Stimulated activated CD4-positive, alpha-beta T cell treated with anti-CD3 and anti-CD28 coated beads, Interleukin-1b, Interleukin-23, amount 100 ng/mL, for 4 hours (primary cell): ENCODE data around the gene TM4SF20.
"Not testable (repeated sequence)": the region's sequence is repeated elsewhere in the genome, so short reads cannot be mapped to it uniquely, and the experiment has no call there.

ENCODE experiments used
- DNase-seq, 2 donors: peaks; one replicate each; pipeline ENCODE4 v3.0.0-alpha.2; 2020; ENCODE audit warnings: low read depth in 2 of 2

TM4SF20 gene

DNA sequence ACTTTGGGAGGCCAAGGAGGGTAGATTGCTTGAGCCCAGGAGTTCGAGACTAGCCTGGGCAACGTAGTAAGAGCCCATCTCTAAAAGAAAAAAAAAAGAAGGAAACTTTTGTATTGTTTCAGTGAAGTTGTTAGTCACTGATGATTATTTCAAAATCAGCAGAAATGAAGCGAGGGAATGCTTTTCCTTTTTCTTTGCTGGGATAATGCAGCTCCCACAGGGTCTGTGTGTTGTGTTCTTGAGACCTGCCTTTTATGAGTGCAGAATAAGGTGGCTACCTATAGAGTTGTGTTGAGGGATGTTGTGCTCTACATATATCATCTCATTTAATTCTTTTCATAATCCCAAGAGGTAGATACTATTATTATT, 11.7 kb downstream of the TM4SF20 start:
- DNase-seq = no peak

- DNase-seq = no peak
These were observed 12.2 kb downstream of the TM4SF20 start for GRCh38 chr2:227366769-227367426.

GRCh38 chr2:227365833-227366232, 13.3 kb downstream of the TM4SF20 start:
- DNase-seq = no peak

- DNase-seq = not testable (repeated sequence)
These were observed 14.4 kb downstream of the TM4SF20 start for GRCh38 chr2:227364585-227365263.

- DNase-seq = peak in 1 of 2 donors; percentile 15
These were observed 15.3 kb downstream of the TM4SF20 start for GRCh38 chr2:227363756-227364155.

- no peak for DNase-seq
These were observed 18.8 kb downstream of the TM4SF20 start for GRCh38 chr2:227360351-227360750.

- no peak for DNase-seq
These were observed 27.5 kb downstream of the TM4SF20 start for GRCh38 chr2:227351639-227352038.

DNA sequence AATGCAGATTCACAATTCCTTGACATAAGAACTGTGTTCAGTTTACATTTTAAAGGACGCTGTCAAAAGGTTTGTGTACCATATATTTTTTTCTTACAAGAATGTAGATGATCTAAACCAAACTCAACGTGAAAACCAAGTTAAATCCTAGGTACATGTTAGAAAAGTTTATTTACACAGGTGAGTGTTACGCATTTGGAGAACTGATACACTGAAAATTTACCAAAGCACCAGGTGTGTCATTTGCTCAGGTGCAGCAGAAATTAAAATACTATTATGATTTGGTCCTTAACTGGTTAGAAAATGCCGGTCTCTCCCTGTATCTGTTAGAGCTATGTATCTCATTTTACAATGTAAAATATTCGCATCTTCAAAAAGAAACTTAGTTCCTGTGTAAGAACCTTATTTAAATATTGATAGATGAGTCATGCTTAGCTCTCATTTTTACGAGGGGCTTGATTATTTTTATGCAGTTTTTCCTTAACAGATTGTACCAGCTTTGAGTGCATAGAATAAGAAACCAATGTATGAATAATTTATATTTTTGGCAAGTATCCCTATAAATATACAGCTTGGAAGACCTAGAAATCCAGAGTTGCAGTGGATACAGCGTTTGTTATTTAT, 29.0 kb downstream of the TM4SF20 start:
- DNase-seq = no peak

DNA sequence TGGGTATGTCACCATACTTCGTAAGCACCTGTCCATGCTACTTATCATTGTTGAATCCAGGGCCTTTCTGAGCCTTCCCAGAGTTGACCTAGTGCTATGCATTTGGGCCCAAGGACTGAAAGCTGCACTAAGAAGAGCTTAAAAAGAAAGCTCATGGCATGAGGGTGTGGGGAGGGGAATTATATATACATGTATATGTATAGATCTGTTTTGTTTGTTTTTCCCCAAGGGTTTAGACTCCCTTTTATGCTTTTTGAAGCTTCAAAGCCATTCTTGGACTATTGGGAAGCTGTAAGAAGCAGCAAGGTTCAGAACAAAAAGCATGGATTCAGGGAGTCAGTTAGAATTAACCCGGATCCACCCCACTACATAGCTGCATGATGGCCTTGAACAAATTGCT, 30.8 kb downstream of the TM4SF20 start:
- no peak for DNase-seq

DNA sequence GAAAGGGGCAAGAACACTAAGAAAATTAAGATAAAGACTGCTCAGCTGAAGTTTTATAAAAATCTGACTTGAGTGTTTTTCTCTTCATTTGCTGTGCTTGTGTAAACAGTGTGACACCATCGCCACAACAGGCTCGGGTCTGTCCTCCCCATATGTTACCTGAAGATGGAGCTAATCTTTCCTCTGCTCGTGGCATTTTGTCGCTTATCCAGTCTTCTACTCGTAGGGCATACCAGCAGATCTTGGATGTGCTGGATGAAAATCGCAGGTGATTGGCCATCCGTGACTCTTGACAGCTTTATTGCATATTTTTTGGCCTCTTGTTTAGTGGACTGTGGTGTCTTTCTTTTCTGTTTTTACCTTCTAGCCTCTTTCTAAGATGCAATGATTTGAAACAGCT, 32.0 kb downstream of the TM4SF20 start:
- DNase-seq = no peak

DNA sequence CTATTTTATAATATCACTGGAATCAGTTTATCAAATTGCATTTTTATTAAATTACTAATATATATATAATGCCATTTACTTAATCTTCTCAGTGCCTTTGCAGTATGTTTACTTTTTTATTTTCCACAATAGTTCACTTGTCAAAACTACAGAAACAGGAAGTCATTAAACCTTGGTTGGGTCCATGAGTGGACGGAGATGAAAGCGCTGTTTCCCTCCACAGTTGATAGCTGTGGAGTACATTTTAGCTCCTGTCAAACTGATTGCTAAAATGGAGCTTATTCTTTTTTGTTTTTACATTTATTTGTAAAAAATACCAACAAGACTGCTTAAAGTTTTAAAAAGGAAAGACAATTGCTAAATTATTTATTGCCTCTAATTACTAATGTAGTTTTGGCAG, 34.9 kb downstream of the TM4SF20 start:
- DNase-seq = no peak

DNA sequence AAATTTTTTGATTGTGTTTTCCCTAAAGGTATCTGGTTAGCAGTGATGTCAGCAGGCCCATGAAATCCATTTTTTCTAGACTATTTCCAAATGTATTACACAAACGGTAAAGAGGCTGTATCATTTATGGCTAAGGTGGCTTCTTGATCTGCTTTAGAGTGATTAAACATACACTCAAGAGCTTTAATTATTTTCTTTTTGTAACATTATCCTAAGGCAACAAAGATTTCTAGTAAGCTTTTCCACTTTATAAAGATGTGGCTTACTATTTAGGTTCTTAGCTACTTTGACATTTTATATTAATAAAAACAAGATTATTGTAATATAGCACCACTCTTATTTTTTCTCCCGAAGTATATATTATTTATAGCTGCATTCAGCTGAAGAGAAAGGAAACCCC, 37.6 kb downstream of the TM4SF20 start:
- no peak for DNase-seq

DNA sequence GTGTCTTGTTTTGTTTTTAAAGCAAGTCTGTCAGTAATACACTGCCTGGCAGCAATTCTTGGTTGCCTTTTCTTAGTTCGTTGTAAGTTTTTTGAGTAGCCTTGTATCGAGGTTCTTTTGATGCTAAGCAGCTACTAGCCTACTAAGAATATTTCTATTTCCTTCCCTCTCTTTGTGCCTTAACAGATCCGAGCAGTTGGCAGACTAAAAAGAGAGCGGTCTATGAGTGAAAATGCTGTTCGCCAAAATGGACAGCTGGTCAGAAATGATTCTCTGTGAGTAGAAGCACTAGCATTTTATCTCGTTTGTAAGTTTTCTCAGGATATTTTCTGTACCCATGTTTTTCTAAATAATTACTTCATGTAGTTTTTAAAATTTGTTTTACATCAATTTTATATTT, 39.0 kb downstream of the TM4SF20 start:
- DNase-seq = no peak

DNA sequence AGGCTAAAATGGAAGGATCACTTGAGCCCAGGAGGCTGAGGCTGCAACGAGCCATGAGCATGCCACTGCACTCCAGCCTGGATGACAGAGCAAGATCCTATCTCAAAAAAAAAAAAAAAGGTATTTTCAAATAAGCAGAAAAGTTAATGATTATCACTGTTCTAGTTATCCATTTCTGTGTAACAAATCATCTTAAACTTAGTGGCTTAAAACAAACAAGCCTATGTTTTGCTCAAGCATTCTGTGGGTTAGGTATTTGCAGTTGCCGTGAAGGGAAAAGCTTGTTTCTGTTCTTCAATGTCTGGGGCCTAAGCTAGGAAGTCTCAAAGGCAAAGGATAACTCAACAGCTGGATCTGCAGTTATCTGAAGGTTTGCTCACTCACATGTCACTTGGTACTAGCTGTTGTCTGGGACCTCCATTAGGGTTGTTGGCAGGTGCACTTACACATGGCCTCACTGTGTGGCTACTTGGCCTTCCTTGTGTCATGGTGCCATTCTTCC, 40.0 kb downstream of the TM4SF20 start:
- no peak for DNase-seq

DNA sequence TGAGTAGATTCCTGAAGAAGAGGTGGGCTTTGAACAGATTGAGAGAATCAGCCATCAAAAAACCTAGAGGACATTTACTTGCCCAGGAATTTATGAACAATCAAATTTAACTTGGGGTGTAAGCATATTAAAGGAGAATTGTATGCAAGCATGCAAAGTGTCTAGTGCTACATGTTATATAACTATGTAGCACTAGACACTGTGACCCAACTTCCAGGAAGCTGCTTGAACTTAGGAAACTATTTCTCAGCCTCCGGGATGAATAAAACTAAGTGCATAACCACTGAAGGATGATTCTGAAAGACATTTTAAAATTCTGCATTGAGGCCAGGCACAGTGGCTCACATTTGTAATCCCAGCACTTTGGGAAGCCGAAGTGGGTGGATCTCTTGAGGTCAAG, 41.7 kb downstream of the TM4SF20 start:
- no peak for DNase-seq

- no peak for DNase-seq
These were observed 43.4 kb downstream of the TM4SF20 start for GRCh38 chr2:227335713-227336112.

DNA sequence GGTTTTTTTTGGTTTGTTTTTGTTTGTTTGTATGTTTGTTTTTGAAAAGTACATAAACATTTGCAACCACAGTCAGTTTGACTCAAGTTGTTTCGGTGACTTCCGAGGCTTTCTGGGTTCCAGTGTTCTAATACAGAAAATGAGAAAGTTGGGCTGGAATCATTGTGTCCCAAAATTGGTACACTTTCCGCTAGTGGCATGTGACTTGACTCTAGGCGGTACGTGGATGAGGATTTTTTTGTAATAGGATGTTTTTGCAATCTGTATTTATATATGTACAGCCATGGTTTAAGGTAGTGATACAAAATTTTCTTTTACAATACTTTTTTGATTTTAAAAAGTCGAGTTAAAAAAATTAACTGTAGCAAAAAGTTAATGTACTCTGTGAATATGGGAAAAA, 52.3 kb downstream of the TM4SF20 start:
- no peak for DNase-seq

GRCh38 chr2:227325839-227326195, 53.3 kb downstream of the TM4SF20 start:
- DNase-seq = no peak

DNA sequence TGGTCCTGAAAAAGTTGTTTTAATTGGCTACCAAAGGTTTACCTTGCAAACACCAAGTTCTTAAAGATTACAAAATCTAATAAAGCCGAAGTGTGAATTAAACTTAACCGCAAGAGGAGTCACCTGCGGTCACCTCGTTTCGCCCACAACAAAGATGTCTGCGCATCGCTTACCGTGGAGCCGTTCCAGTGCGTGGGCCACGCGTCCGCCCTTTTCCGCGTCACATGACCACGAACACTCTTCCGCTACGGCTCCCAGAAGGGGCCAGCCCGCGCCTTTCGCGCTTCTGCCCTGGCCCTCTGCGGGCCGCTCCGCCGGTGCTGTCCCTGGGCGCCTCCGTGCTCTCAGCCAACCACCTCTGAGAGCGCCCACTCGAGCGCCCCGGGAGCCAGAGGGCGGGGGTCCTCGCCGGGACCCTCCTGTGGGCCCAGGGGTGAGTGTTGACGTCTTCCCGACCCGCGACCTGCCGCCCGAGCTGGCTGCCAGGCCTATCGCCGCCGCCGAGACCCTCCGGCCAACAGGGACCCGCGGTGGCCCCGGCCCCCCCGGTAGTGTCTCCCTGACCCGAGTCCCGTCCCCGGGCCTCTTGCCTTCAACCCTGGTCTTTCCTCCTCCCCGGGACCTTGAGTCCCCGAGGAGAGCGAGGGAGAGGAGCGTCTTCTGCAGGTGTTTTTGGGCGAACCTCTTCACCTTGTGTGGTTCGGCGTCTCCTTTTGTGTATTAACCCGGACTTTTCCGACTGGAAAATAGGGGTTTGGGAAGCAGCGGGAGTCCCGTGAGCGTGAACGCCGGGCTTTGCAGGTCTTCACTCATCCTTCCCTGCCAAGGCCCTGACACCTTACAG, 53.9 kb downstream of the TM4SF20 start, which contains the start of gene MFF:
Gene MFF, plus strand, starts transcription at position 257 of the 844 bp plus-strand sequence. CDS start 5,415 bp downstream, outside the sequence.
- DNase-seq = peak; percentile 87 to 89

DNA sequence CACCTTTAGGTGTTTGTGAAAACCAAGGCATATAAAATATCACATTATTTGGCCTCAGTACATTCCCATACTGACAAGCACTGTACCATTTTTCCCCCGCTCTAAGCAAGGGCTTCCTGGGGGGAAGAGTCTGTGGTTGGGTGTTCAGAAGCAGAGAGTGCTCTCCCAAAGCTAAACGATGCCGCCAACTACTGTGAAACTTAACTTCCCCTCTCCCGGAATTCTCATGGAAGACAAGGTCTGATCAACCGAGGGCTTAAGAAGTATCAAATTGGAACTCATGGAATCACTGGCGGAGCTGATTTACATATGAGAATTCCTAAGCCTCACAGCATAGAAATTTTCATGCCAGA, 54.5 kb downstream of the TM4SF20 start:
- DNase-seq = peak in 1 of 2 donors; percentile 12

GRCh38 chr2:227323818-227324217, 55.3 kb downstream of the TM4SF20 start:
- no peak for DNase-seq

DNA sequence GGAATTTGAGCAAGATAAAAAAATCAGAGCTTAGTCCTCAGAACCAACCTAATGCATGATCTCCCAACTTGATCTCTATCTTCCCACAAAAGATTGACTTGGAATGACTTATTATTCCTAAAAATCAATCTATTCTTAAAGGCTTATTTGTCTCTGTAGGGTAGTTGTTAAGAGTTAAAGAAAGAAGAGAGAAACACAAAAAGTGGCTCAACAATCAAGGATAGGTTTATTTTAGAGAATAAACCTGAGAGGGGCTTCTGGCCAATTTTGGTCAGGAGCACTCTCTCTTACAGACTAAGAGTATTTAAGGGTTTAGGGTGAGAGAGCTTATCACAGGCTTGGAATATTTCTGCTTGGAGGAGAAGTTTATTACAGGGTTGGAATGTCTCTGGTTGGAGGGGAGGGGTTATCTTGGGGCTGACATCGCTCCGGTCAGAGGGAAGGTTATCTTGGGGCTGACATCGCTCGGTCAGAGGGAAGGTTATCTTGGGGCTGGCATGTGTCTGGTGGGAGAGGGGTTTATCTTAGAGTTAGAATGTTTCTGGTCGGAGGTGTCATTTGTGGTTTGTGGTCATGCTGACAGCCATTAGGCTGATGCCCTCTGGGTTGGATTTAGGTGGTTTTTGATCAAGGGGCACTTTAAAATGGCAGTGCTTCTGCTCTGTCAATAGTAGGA, 56.4 kb downstream of the TM4SF20 start:
- no peak for DNase-seq
